Smooth muscle cell (in vitro differentiated cells): Measurements from ENCODE around the gene FNIP1. TPM values are rescaled to one million over a fixed set of nuclear protein-coding genes. Genes with fewer than 3 reads are reported as not detected.
"Not testable (repeated sequence)": the region's sequence is repeated elsewhere in the genome, so short reads cannot be mapped to it uniquely, and the experiment has no call there.

Experiments used
- DNase-seq: peaks from one replicate; lab custom pipeline; 2025; ENCODE audit not compliant: unreplicated experiment; lab: John Stamatoyannopoulos, UW
- H2AFZ ChIP-seq: fragments of 200-600 bp; sonication (generic); 2 replicates; pipeline ENCODE4 v1.6.0; 2016; ENCODE audit warnings: antibody characterized with exemption, low read depth, mild to moderate bottlenecking
- H3F3A ChIP-seq: fragments of 200-600 bp; sonication (generic); 2 replicates; pipeline ENCODE4 v1.6.0; 2017; ENCODE audit warnings: antibody characterized with exemption, low read depth
- H3K27ac ChIP-seq: fragments of 200-600 bp; sonication (generic); 2 replicates; pipeline ENCODE4 v1.5.1; 2016; ENCODE audit warnings: low read depth, mild to moderate bottlenecking
- H3K27me3 ChIP-seq: fragments of 200-600 bp; sonication (generic); 2 replicates; pipeline ENCODE4 v1.6.1; 2016; ENCODE audit warnings: low read depth, mild to moderate bottlenecking
- H3K36me3 ChIP-seq: fragments of 200-600 bp; sonication (generic); 2 replicates; pipeline ENCODE4 v1.5.1; 2016; ENCODE audit warnings: low read depth
- H3K4me1 ChIP-seq: fragments of 200-600 bp; sonication (generic); 2 replicates; pipeline ENCODE4 v1.5.1; 2016; ENCODE audit warnings: low read depth
- H3K4me2 ChIP-seq: fragments of 200-600 bp; sonication (generic); 2 replicates; pipeline ENCODE4 v1.6.0; 2016; ENCODE audit warnings: mild to moderate bottlenecking
- H3K4me3 ChIP-seq: fragments of 200-600 bp; sonication (generic); 2 replicates; pipeline ENCODE4 v1.5.1; 2016; ENCODE audit warnings: mild to moderate bottlenecking
- H3K79me2 ChIP-seq: fragments of 200-600 bp; sonication (generic); 2 replicates; pipeline ENCODE4 v1.6.0; 2016; ENCODE audit warnings: low read depth, mild to moderate bottlenecking
- H3K9ac ChIP-seq: fragments of 200-600 bp; sonication (generic); 2 replicates; pipeline ENCODE4 v1.6.0; 2016; ENCODE audit warnings: low read depth
- H3K9me3 ChIP-seq: fragments of 200-600 bp; sonication (generic); replicated peaks from 2 replicates; pipeline ENCODE4 v1.5.1; 2016; ENCODE audit warnings: low read depth
- H4K20me1 ChIP-seq: fragments of 200-600 bp; sonication (generic); 2 replicates; pipeline ENCODE4 v1.6.0; 2016; ENCODE audit warnings: low read depth
- WGBS: methylation state at CpG from one replicate; pipeline ENCODE4 v1.1.7; 2016; ENCODE audit warnings: low lambda C conversion rate; 5-methylcytosine and 5-hydroxymethylcytosine counted together
- polyA plus RNA-seq: library from polyadenylated mRNA; unstranded; fragments of >200 nt; fragmentation: Nextera tagmentation; extraction: Ambion mirVana; gene quantifications from 2 replicates; pipeline ENCODE4 v1.2.1, GENCODE V29; 2016
- total RNA-seq: library from RNA; depleted of rRNA; stranded (reverse); fragments of >200 nt; gene quantifications from 2 replicates; pipeline ENCODE4 v1.2.3, GENCODE V29; 2014
- TF ChIP-seq, protein P1 (sequence below): fragments of 200-600 bp; sonication (generic); IDR thresholded peaks from 2 replicates; pipeline ENCODE4 v1.5.1; 2017; ENCODE audit warnings: borderline replicate concordance, mild to moderate bottlenecking, antibody characterized with exemption; ENCODE audit not compliant: insufficient read depth, poor library complexity, severe bottlenecking

Gene FNIP1
- total and polyA plus RNA-seq, 2 experiments from 2014 or later, result 8.8 to 47.4 TPM

GRCh38 chr5:131627207-131627865 lies 169.5 kb downstream of the FNIP1 start:
- DNase-seq, result no peak
- Histone ChIP-seq H3F3A (no peaks in the 10 kb centered on the region), H3K4me1 (no peaks in the 10 kb centered on the region), H3K79me2 (peaks cover 82% of the 10 kb centered on the region), H3K4me3 (no peak overlapping the region), H2AFZ (no peak overlapping the region), H3K9ac (no peak overlapping the region), H4K20me1 (peaks cover 17% of the 10 kb centered on the region), H3K4me2 (no peak overlapping the region), H3K9me3 (no peaks in the 10 kb centered on the region), H3K36me3 (no peaks in the 10 kb centered on the region), H3K27me3 (no peaks in the 10 kb centered on the region), H3K27ac (no peak overlapping the region)
- TF ChIP-seq, protein P1, sequence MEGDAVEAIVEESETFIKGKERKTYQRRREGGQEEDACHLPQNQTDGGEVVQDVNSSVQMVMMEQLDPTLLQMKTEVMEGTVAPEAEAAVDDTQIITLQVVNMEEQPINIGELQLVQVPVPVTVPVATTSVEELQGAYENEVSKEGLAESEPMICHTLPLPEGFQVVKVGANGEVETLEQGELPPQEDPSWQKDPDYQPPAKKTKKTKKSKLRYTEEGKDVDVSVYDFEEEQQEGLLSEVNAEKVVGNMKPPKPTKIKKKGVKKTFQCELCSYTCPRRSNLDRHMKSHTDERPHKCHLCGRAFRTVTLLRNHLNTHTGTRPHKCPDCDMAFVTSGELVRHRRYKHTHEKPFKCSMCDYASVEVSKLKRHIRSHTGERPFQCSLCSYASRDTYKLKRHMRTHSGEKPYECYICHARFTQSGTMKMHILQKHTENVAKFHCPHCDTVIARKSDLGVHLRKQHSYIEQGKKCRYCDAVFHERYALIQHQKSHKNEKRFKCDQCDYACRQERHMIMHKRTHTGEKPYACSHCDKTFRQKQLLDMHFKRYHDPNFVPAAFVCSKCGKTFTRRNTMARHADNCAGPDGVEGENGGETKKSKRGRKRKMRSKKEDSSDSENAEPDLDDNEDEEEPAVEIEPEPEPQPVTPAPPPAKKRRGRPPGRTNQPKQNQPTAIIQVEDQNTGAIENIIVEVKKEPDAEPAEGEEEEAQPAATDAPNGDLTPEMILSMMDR, result no peak
- 91% methylated on average over 4 of the region's 4 CpGs for WGBS

DNA sequence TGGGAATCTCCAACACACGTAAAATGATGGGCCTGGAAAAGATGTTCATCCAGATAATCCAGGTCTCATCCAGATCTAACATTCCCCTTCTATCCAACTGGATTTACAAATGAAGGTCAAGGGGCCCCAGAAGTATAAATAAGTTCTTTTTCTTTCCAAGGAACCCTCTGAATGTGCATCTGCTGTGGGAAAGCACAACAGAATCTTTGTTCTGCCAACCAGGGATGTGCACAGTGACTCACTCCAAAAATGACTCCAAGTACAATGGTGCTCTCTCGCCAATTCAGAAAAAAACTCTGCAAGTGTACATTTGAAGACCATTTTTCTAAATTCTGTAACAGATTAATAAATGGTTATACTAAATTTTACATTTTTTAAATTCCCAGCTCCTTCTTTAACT lies 174.2 kb downstream of the FNIP1 start:
- TF ChIP-seq, protein P1, result no peak
- Histone ChIP-seq H2AFZ (no peak overlapping the region), H3K27me3 (no peaks in the 10 kb centered on the region), H3K9ac (no peak overlapping the region), H3K27ac (no peak overlapping the region), H3K36me3 (no peaks in the 10 kb centered on the region), H3K79me2 (peaks cover 79% of the 10 kb centered on the region), H4K20me1 (peaks cover 23% of the 10 kb centered on the region), H3K4me3 (no peak overlapping the region), H3K9me3 (no peaks in the 10 kb centered on the region), H3K4me2 (no peak overlapping the region), H3F3A (no peaks in the 10 kb centered on the region), H3K4me1 (no peaks in the 10 kb centered on the region)
- 57% methylated on average over 2 of the region's 2 CpGs for WGBS
- DNase-seq, result no peak

DNA sequence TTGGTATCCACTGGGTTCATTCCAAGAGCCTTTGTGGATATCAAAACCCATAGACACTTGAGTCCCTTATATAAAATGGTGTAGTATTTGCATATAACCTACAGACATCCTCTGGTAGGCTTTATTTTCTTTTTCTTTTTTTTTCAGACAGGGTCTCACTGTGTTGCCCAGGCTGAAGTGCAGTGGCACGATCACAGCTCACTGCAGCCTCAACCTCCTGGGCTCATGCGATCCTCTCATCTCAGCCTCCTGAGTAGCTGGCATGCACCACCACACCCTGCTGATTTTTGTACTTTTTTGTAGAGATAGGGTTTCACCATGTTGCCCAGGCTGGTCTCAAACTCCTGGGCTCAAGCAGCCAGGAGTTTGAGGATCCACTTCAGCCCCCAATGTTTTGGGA lies 175.7 kb downstream of the FNIP1 start:
- H3F3A ChIP-seq, H3K4me1 ChIP-seq, DNase-seq, H3K9me3 ChIP-seq, H3K9ac ChIP-seq, H3K36me3 ChIP-seq, H3K4me3 ChIP-seq, H3K27me3 ChIP-seq, H2AFZ ChIP-seq, H3K27ac ChIP-seq, H3K4me2 ChIP-seq: not testable (repeated sequence)
- H4K20me1 ChIP-seq, result peaks cover 29% of the 10 kb centered on the region
- WGBS, result 98% methylated on average over 2 of the region's 2 CpGs
- peaks cover 79% of the 10 kb centered on the region for H3K79me2 ChIP-seq

DNA sequence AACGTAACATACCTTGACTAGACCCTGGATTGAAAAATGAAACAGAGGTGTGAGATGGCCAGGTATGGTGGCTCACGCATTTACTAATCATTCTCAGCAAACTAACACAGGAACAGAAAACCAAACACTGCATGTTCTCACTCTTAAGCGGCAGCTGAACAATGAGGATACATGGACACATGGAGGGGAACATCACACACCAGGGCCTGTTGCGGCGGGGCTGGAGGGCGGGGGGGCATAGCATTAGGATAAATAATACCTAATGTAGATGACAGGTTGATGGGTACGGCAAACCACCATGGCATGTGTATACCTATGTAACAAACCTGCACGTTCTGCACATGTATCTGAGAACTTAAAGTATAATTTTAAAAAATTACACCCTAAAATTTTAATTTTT lies 177.7 kb downstream of the FNIP1 start:
- H4K20me1 ChIP-seq, result peaks cover 45% of the 10 kb centered on the region
- H3K27me3 ChIP-seq, result no peaks in the 10 kb centered on the region
- no peak overlapping the region for H3K9ac ChIP-seq
- peaks cover 77% of the 10 kb centered on the region for H3K79me2 ChIP-seq
- TF ChIP-seq, protein P1, result no peak
- no peaks in the 10 kb centered on the region for H3K36me3 ChIP-seq
- no peak for DNase-seq
- no peaks in the 10 kb centered on the region for H3F3A ChIP-seq
- WGBS, result 92% methylated on average over 8 of the region's 8 CpGs
- H3K9me3 ChIP-seq, result no peaks in the 10 kb centered on the region
- no peak overlapping the region for H3K4me3 ChIP-seq
- H3K4me2 ChIP-seq, result no peak overlapping the region
- H3K4me1 ChIP-seq, result peaks cover 5% of the 10 kb centered on the region
- H2AFZ ChIP-seq, result no peak overlapping the region
- no peak overlapping the region for H3K27ac ChIP-seq
